ENCODE measurements around the gene ST7.

ST7 gene

DNA sequence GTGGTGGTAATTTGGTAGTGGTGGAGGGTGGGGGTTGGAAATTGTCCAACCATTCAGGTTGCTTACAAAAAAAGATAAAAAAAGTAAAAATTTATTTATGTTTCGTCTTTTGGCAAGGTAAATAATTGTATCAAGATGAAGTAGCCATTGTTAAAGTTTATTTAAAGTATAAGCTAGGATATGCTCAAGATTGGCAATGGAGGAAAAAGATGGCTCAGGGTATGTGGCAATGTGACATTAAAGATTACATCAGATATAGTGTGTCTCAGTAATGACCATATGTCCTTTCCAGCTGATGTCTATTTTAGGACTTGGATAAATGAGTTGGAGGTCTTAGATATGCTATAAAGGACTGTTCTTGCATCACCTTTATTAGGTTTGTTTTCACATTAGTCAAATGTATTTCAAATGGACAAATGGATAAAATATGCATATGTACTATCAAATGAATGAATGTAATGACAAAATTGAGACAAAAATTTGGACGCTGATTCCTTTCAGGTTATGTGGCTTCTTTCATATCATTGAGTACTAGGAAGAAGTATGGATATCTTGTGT is 60.9 kb downstream of the ST7 start:
- Histone ChIP-seq H3F3A (ENCODE audit: low read depth) (no peaks in the 10 kb centered on the region), H3K27me3 (ENCODE audit: insufficient read depth, low read length, poor library complexity, severe bottlenecking) (peaks cover 37% of the 10 kb centered on the region), H3K9ac (ENCODE audit: low read depth, low read length, poor library complexity, severe bottlenecking) (no peak overlapping the region), H3K9me3 (ENCODE audit: insufficient read depth, low read depth, low read length) (no peaks in the 10 kb centered on the region), H3K79me2 (ENCODE audit: insufficient read depth, low read length) (no peaks in the 10 kb centered on the region), H2AFZ (ENCODE audit: low read length) (no peak overlapping the region), H3K9me2 (replicated peaks; ENCODE audit: low read depth, low read length) (no peaks in the 10 kb centered on the region), H4K20me1 (ENCODE audit: insufficient read depth, low read length, poor library complexity, severe bottlenecking) (no peaks in the 10 kb centered on the region), H3K4me3 (ENCODE audit: low read length, poor library complexity, severe bottlenecking) (no peak overlapping the region), H3K4me2 (ENCODE audit: low read depth, low read length, poor library complexity, severe bottlenecking) (no peak overlapping the region), H3K4me1 (ENCODE audit: insufficient read depth, low read length, poor library complexity, severe bottlenecking) (peaks cover 28% of the 10 kb centered on the region), H3K36me3 (ENCODE audit: insufficient read depth, low read length) (no peaks in the 10 kb centered on the region)
- no peak for TF ChIP-seq EZH2phosphoT487 (IDR thresholded peaks at IDR 0.05; ENCODE audit: borderline replicate concordance)
- TF ChIP-seq, protein P1, sequence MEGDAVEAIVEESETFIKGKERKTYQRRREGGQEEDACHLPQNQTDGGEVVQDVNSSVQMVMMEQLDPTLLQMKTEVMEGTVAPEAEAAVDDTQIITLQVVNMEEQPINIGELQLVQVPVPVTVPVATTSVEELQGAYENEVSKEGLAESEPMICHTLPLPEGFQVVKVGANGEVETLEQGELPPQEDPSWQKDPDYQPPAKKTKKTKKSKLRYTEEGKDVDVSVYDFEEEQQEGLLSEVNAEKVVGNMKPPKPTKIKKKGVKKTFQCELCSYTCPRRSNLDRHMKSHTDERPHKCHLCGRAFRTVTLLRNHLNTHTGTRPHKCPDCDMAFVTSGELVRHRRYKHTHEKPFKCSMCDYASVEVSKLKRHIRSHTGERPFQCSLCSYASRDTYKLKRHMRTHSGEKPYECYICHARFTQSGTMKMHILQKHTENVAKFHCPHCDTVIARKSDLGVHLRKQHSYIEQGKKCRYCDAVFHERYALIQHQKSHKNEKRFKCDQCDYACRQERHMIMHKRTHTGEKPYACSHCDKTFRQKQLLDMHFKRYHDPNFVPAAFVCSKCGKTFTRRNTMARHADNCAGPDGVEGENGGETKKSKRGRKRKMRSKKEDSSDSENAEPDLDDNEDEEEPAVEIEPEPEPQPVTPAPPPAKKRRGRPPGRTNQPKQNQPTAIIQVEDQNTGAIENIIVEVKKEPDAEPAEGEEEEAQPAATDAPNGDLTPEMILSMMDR (conservative IDR thresholded peaks at IDR 0.05; ENCODE audit: low read length), result no peak

DNA sequence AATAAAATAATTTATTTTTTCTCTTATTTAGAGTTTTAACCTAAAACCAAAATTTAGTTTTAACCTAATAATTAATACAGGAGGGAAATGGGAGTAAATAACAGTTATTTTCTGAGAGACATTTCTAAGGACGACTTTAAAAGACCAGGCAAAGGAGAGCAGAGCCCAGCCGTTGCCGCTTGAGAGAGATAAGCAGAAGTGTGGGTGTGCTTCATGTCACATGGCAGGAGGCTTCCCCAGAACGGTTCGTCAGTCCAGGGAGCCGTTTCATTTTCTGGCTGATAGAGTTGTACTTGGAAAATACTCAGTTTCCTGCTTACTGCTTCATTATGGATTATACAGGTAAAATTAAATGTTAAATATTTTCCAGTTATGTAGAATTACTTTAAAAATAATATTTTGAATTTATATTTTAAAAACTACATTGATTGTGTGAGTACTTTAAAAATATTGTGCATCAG is 61.4 kb downstream of the ST7 start:
- Histone ChIP-seq H3K79me2 (ENCODE audit: insufficient read depth, low read length) (no peaks in the 10 kb centered on the region), H3K27me3 (ENCODE audit: insufficient read depth, low read length, poor library complexity, severe bottlenecking) (peaks cover 37% of the 10 kb centered on the region), H3K9me3 (ENCODE audit: insufficient read depth, low read depth, low read length) (no peaks in the 10 kb centered on the region), H3K4me2 (ENCODE audit: low read depth, low read length, poor library complexity, severe bottlenecking) (no peak overlapping the region), H3K9ac (ENCODE audit: low read depth, low read length, poor library complexity, severe bottlenecking) (no peak overlapping the region), H3K4me1 (ENCODE audit: insufficient read depth, low read length, poor library complexity, severe bottlenecking) (peaks cover 23% of the 10 kb centered on the region), H3F3A (ENCODE audit: low read depth) (no peaks in the 10 kb centered on the region), H4K20me1 (ENCODE audit: insufficient read depth, low read length, poor library complexity, severe bottlenecking) (no peaks in the 10 kb centered on the region), H2AFZ (ENCODE audit: low read length) (no peak overlapping the region), H3K9me2 (replicated peaks; ENCODE audit: low read depth, low read length) (no peaks in the 10 kb centered on the region), H3K4me3 (ENCODE audit: low read length, poor library complexity, severe bottlenecking) (no peak overlapping the region), H3K36me3 (ENCODE audit: insufficient read depth, low read length) (no peaks in the 10 kb centered on the region)
- TF ChIP-seq EZH2phosphoT487 (IDR thresholded peaks at IDR 0.05; ENCODE audit: borderline replicate concordance), result no peak
- TF ChIP-seq, protein P1 (conservative IDR thresholded peaks at IDR 0.05; ENCODE audit: low read length), result no peak

DNA sequence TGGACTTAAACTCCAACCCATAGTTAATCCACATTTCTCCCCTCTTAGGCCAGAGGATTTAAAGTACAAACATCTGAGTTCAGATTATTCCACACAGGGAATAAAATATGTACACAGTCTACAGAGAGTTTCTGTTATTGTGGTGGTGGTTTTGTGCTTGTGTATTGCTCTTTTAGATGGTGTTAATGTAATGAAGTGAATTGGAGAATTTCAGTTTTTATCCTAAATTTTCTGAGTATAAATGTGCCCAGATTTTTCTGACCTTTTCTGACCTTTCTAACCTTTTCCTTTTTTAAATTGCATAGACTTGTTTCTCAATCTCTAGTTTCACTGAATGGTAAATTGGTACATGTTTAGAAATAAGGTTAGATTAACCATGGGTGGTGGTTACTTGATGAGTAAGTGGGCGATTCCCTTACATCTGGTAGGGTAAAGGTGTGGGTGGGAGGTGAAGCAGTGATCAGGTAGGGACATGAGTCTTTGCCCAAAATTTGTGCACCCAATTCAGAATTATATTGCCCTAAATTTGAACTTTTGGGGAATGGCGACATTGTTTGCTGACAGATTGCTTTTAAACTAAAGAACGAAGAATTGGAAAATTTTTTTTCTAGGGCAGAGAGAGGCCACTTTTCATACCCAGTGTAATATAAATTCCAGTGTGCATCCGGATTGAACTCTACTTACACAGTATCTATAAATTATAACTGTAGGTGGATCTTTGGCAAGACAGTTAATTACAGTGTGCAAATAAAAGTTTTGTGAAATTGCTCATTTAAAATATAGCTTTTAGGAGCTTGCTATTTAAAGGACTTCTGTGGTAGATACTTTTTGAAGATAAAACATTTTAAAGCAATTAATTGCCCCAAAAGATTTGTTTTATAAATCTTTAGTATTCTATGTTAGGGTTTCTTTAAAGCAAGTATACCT is 62.2 kb downstream of the ST7 start:
- no peak overlapping the region for H2AFZ ChIP-seq (ENCODE audit: low read length)
- no peaks in the 10 kb centered on the region for H3K9me2 ChIP-seq (replicated peaks; ENCODE audit: low read depth, low read length)
- H4K20me1 ChIP-seq (ENCODE audit: insufficient read depth, low read length, poor library complexity, severe bottlenecking), result no peaks in the 10 kb centered on the region
- H3K9ac ChIP-seq (ENCODE audit: low read depth, low read length, poor library complexity, severe bottlenecking), result no peak overlapping the region
- no peaks in the 10 kb centered on the region for H3F3A ChIP-seq (ENCODE audit: low read depth)
- no peak for TF ChIP-seq EZH2phosphoT487 (IDR thresholded peaks at IDR 0.05; ENCODE audit: borderline replicate concordance)
- TF ChIP-seq, protein P1 (conservative IDR thresholded peaks at IDR 0.05; ENCODE audit: low read length), result no peak
- no peaks in the 10 kb centered on the region for H3K9me3 ChIP-seq (ENCODE audit: insufficient read depth, low read depth, low read length)
- H3K36me3 ChIP-seq (ENCODE audit: insufficient read depth, low read length), result no peaks in the 10 kb centered on the region
- no peak overlapping the region for H3K4me2 ChIP-seq (ENCODE audit: low read depth, low read length, poor library complexity, severe bottlenecking)
- peaks cover 31% of the 10 kb centered on the region for H3K27me3 ChIP-seq (ENCODE audit: insufficient read depth, low read length, poor library complexity, severe bottlenecking)
- no peak overlapping the region for H3K4me3 ChIP-seq (ENCODE audit: low read length, poor library complexity, severe bottlenecking)
- H3K4me1 ChIP-seq (ENCODE audit: insufficient read depth, low read length, poor library complexity, severe bottlenecking), result peaks cover 15% of the 10 kb centered on the region
- no peaks in the 10 kb centered on the region for H3K79me2 ChIP-seq (ENCODE audit: insufficient read depth, low read length)
